Measurements from ENCODE around the gene ITSN1. TPM values are rescaled to one million over a fixed set of nuclear protein-coding genes. Genes with fewer than 3 reads are reported as not detected.

Gene ITSN1
- total RNA-seq, 1 donor from 2014 or later, result 44.0 TPM

- no peak for TF ChIP-seq CTCF (IDR thresholded peaks at IDR 0.05)
- H3K4me3 Mint-ChIP-seq (ENCODE audit: unreplicated experiment), result no peak overlapping the region
- no peak for DNase-seq (ENCODE audit: extremely low spot score, unreplicated experiment)
- peaks cover 59% of the 10 kb centered on the region for H3K4me1 Mint-ChIP-seq (ENCODE audit: unreplicated experiment)
- H3K27ac Mint-ChIP-seq (ENCODE audit: unreplicated experiment), result no peak overlapping the region
- no peaks in the 10 kb centered on the region for H3K27me3 Mint-ChIP-seq (ENCODE audit: unreplicated experiment)
- peaks cover 5% of the 10 kb centered on the region for H3K36me3 Mint-ChIP-seq (ENCODE audit: unreplicated experiment)
- peaks cover 10% of the 10 kb centered on the region for H3K9me3 Mint-ChIP-seq (ENCODE audit: unreplicated experiment)
Measured at GRCh38 chr21:33849834-33850233, 207.5 kb downstream of the ITSN1 start.

- Mint-ChIP-seq H3K4me1 (ENCODE audit: unreplicated experiment) (peaks cover 64% of the 10 kb centered on the region), H3K27me3 (ENCODE audit: unreplicated experiment) (no peaks in the 10 kb centered on the region), H3K27ac (ENCODE audit: unreplicated experiment) (no peak overlapping the region), H3K36me3 (ENCODE audit: unreplicated experiment) (peaks cover 5% of the 10 kb centered on the region), H3K9me3 (ENCODE audit: unreplicated experiment) (peaks cover 10% of the 10 kb centered on the region), H3K4me3 (ENCODE audit: unreplicated experiment) (no peak overlapping the region)
- no peak for DNase-seq (ENCODE audit: extremely low spot score, unreplicated experiment)
- no peak for TF ChIP-seq CTCF (IDR thresholded peaks at IDR 0.05)
Measured at GRCh38 chr21:33850401-33850800, 208.1 kb downstream of the ITSN1 start.

GRCh38 chr21:33850985-33851384, 208.7 kb downstream of the ITSN1 start:
- peaks cover 9% of the 10 kb centered on the region for H3K9me3 Mint-ChIP-seq (ENCODE audit: unreplicated experiment)
- TF ChIP-seq CTCF (IDR thresholded peaks at IDR 0.05), result no peak
- H3K36me3 Mint-ChIP-seq (ENCODE audit: unreplicated experiment), result peaks cover 4% of the 10 kb centered on the region
- H3K4me3 Mint-ChIP-seq (ENCODE audit: unreplicated experiment), result no peak overlapping the region
- no peaks in the 10 kb centered on the region for H3K27me3 Mint-ChIP-seq (ENCODE audit: unreplicated experiment)
- DNase-seq (ENCODE audit: extremely low spot score, unreplicated experiment), result no peak
- H3K4me1 Mint-ChIP-seq (ENCODE audit: unreplicated experiment), result peaks cover 63% of the 10 kb centered on the region
- H3K27ac Mint-ChIP-seq (ENCODE audit: unreplicated experiment), result no peak overlapping the region

- TF ChIP-seq CTCF (IDR thresholded peaks at IDR 0.05), result no peak
- Mint-ChIP-seq H3K4me1 (ENCODE audit: unreplicated experiment) (peaks cover 63% of the 10 kb centered on the region), H3K9me3 (ENCODE audit: unreplicated experiment) (no peaks in the 10 kb centered on the region), H3K27ac (ENCODE audit: unreplicated experiment) (peak overlapping the region; percentile 73), H3K27me3 (ENCODE audit: unreplicated experiment) (no peaks in the 10 kb centered on the region), H3K36me3 (ENCODE audit: unreplicated experiment) (no peaks in the 10 kb centered on the region), H3K4me3 (ENCODE audit: unreplicated experiment) (no peak overlapping the region)
- no peak for DNase-seq (ENCODE audit: extremely low spot score, unreplicated experiment)
Measured at GRCh38 chr21:33852485-33852884, 210.2 kb downstream of the ITSN1 start.

GRCh38 chr21:33854604-33855003, 212.3 kb downstream of the ITSN1 start:
- Mint-ChIP-seq H3K4me1 (ENCODE audit: unreplicated experiment) (peaks cover 63% of the 10 kb centered on the region), H3K9me3 (ENCODE audit: unreplicated experiment) (no peaks in the 10 kb centered on the region), H3K4me3 (ENCODE audit: unreplicated experiment) (no peak overlapping the region), H3K36me3 (ENCODE audit: unreplicated experiment) (no peaks in the 10 kb centered on the region), H3K27ac (ENCODE audit: unreplicated experiment) (peak overlapping the region; percentile 39), H3K27me3 (ENCODE audit: unreplicated experiment) (no peaks in the 10 kb centered on the region)
- DNase-seq (ENCODE audit: extremely low spot score, unreplicated experiment), result no peak
- no peak for TF ChIP-seq CTCF (IDR thresholded peaks at IDR 0.05)

Data from osteocyte (in vitro differentiated cells).